ENCODE results near the gene ANOS1. TPM values are rescaled to one million over a fixed set of nuclear protein-coding genes. Genes with fewer than 3 reads are reported as not detected.
"Not testable (repeated sequence)": the region's sequence is repeated elsewhere in the genome, so short reads cannot be mapped to it uniquely, and the experiment has no call there.

Gene ANOS1, protein sequence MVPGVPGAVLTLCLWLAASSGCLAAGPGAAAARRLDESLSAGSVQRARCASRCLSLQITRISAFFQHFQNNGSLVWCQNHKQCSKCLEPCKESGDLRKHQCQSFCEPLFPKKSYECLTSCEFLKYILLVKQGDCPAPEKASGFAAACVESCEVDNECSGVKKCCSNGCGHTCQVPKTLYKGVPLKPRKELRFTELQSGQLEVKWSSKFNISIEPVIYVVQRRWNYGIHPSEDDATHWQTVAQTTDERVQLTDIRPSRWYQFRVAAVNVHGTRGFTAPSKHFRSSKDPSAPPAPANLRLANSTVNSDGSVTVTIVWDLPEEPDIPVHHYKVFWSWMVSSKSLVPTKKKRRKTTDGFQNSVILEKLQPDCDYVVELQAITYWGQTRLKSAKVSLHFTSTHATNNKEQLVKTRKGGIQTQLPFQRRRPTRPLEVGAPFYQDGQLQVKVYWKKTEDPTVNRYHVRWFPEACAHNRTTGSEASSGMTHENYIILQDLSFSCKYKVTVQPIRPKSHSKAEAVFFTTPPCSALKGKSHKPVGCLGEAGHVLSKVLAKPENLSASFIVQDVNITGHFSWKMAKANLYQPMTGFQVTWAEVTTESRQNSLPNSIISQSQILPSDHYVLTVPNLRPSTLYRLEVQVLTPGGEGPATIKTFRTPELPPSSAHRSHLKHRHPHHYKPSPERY
- total RNA-seq (2022) (0.81 and 0.91 TPM in 2 replicates), Bru-seq, nascent RNA (percentile 19 among the genes with signal in this experiment), BruChase-seq, experiment 1, labeled RNA remaining after a 2-hour chase (percentile 24 among the genes with signal in this experiment), BruChase-seq, experiment 2, labeled RNA remaining after a 6-hour chase (percentile 24 among the genes with signal in this experiment)
- long read RNA-seq, partial matches to known transcripts, result 0 of 2 reads
- long read RNA-seq, other reads (novel, unspliced or antisense), result 2 of 2 reads

DNA sequence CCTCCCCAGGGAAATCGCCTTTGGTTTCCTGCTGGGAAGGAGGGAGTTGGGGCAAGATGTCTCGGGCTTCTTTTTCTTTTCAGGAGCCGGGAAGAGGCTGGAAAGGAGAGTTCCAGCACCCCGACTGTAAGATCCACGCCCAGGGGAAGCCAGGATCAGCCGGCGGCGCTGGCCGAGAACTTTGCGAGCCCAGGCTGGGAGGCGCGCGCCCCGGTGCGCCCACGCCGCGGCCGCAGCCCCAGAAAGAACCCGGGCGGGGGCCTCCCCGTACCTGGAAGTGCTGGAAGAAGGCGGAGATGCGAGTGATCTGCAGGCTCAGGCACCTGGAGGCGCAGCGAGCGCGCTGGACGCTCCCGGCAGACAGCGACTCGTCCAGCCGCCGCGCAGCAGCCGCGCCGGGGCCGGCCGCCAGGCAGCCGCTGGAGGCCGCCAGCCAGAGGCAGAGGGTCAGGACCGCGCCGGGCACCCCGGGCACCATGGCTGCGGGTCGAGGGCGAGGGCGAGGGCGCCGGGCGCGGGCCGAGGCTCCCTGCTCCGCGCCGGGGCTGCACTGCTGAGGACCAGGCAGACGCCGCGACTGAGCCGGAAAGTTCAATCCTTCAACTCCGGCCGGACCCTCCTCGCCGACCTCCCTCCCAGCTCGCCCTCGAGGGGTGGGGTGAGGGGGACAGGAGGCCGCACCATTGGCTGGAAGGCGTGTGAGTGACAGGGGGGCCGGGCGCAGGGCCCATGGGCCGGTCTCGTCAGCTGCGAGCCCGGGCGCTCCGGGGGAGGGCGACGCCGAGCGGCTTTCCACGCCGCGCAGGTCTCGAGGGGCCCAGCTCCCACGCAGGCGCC lies at the start of gene ANOS1:
TSS of gene ANOS1 (minus strand) at position 579 of the 837 bp plus-strand sequence. CDS start at position 478, 101 bp downstream.
- H3K36me3 Mint-ChIP-seq (ENCODE audit: insufficient read depth, unreplicated experiment), result no peaks in the 10 kb centered on the region
- H3K4me1 Mint-ChIP-seq (ENCODE audit: low read depth, unreplicated experiment), result no peaks in the 10 kb centered on the region
- no TSS peak for BruUV-seq (replicated peaks)
- ChIA-PET CTCF (no interaction called here), POLR2A (no interaction called here)
- intact Hi-C loops (cut with micrococcal nuclease; ENCODE audit: unreplicated experiment), result no loop called here
- Histone ChIP-seq H3K4me1 (no peaks in the 10 kb centered on the region), H3K27me3 (replicated peaks; ENCODE audit: control insufficient read depth, insufficient read depth, low read length) (no peaks in the 10 kb centered on the region), H3K36me3 (ENCODE audit: control insufficient read depth, insufficient read depth, low read length) (no peaks in the 10 kb centered on the region), H3K4me3 (ENCODE audit: low read depth, low read length) (peak within 1 kb of the TSS; percentile 46), H3K9me3 (no peaks in the 10 kb centered on the region)
- peak within 1 kb of the TSS; percentile 42 for H3K4me3 Mint-ChIP-seq (ENCODE audit: unreplicated experiment)
- no peak within 1 kb of the TSS for H3K27ac Mint-ChIP-seq (ENCODE audit: unreplicated experiment)
- peak; percentile 49 to 59 for DNase-seq
- TF ChIP-seq, protein P1, sequence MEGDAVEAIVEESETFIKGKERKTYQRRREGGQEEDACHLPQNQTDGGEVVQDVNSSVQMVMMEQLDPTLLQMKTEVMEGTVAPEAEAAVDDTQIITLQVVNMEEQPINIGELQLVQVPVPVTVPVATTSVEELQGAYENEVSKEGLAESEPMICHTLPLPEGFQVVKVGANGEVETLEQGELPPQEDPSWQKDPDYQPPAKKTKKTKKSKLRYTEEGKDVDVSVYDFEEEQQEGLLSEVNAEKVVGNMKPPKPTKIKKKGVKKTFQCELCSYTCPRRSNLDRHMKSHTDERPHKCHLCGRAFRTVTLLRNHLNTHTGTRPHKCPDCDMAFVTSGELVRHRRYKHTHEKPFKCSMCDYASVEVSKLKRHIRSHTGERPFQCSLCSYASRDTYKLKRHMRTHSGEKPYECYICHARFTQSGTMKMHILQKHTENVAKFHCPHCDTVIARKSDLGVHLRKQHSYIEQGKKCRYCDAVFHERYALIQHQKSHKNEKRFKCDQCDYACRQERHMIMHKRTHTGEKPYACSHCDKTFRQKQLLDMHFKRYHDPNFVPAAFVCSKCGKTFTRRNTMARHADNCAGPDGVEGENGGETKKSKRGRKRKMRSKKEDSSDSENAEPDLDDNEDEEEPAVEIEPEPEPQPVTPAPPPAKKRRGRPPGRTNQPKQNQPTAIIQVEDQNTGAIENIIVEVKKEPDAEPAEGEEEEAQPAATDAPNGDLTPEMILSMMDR (IDR thresholded peaks at IDR 0.05; ENCODE audit: insufficient read depth in 1 of 2, low read depth in 1 of 2, low read length in 1 of 2, severe bottlenecking in 1 of 2, unreplicated experiment in 1 of 2), result no peak
- H3K27me3 Mint-ChIP-seq (ENCODE audit: insufficient read depth, unreplicated experiment), result peaks cover 7% of the 10 kb centered on the region
- H3K9me3 Mint-ChIP-seq (ENCODE audit: unreplicated experiment), result no peaks in the 10 kb centered on the region

DNA sequence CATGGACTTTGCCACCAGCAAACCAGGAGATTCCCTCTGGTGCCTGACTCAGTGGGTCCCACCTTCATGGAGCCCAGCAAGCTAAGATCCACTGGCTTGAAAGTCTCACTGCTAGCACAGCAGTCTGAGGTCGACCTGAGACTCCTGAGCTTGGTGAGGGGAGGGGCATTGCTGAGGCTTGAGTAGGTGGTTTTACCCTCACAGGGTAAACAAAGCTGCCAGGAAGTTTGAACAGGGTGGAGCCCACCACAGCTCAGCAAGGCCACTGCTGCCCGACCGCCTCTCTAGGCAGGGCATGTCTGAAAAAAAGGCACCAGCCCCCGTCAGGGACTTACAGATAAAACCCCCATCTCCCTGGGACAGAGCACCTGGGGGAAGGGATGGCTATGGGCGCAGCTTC lies 41.2 kb upstream of the ANOS1 start:
- no peak overlapping the region for H3K4me3 Mint-ChIP-seq (ENCODE audit: unreplicated experiment)
- Histone ChIP-seq H3K36me3 (ENCODE audit: control insufficient read depth, insufficient read depth, low read length) (no peaks in the 10 kb centered on the region), H3K4me3 (ENCODE audit: low read depth, low read length) (no peak overlapping the region), H3K27me3 (replicated peaks; ENCODE audit: control insufficient read depth, insufficient read depth, low read length) (no peaks in the 10 kb centered on the region), H3K4me1 (no peaks in the 10 kb centered on the region), H3K9me3 (no peaks in the 10 kb centered on the region)
- peaks cover 15% of the 10 kb centered on the region for H3K27me3 Mint-ChIP-seq (ENCODE audit: insufficient read depth, unreplicated experiment)
- no peak overlapping the region for H3K27ac Mint-ChIP-seq (ENCODE audit: unreplicated experiment)
- no TSS peak for BruUV-seq (replicated peaks)
- ChIA-PET POLR2A (no interaction called here), CTCF (no interaction called here)
- intact Hi-C loops (cut with micrococcal nuclease; ENCODE audit: unreplicated experiment), result no loop called here
- TF ChIP-seq, protein P1 (IDR thresholded peaks at IDR 0.05; ENCODE audit: insufficient read depth in 1 of 2, low read depth in 1 of 2, low read length in 1 of 2, severe bottlenecking in 1 of 2, unreplicated experiment in 1 of 2), result no peak
- H3K4me1 Mint-ChIP-seq (ENCODE audit: low read depth, unreplicated experiment), result no peaks in the 10 kb centered on the region
- H3K9me3 Mint-ChIP-seq (ENCODE audit: unreplicated experiment), result no peaks in the 10 kb centered on the region
- H3K36me3 Mint-ChIP-seq (ENCODE audit: insufficient read depth, unreplicated experiment), result no peaks in the 10 kb centered on the region
- no peak for DNase-seq

DNA sequence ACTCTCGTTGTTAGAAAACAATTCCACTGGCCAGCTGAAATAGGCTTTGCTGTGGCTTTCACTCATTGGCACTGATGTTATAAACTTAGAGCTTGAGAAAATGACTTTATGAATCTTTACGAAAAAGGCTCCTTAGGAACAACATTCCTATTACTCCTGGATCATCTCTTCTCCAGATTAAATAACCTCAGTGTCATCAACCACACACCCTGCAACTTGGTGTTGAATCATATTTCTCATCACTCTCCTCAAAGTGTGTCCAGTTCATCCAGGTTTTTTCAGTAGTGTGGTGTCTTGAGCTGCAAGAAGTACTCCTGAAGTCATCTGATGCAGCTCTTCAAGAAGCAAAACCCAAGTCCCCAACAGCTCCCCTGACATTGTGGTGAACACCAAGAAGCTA lies 28.1 kb upstream of the ANOS1 start:
- Mint-ChIP-seq H3K9me3 (ENCODE audit: unreplicated experiment) (no peaks in the 10 kb centered on the region), H3K4me1 (ENCODE audit: low read depth, unreplicated experiment) (no peaks in the 10 kb centered on the region), H3K27me3 (ENCODE audit: insufficient read depth, unreplicated experiment) (peaks cover 6% of the 10 kb centered on the region), H3K36me3 (ENCODE audit: insufficient read depth, unreplicated experiment) (no peaks in the 10 kb centered on the region), H3K4me3 (ENCODE audit: unreplicated experiment) (no peak overlapping the region), H3K27ac (ENCODE audit: unreplicated experiment) (no peak overlapping the region)
- no TSS peak for BruUV-seq (replicated peaks)
- no peaks in the 10 kb centered on the region for H3K27me3 ChIP-seq (replicated peaks; ENCODE audit: control insufficient read depth, insufficient read depth, low read length)
- no peaks in the 10 kb centered on the region for H3K9me3 ChIP-seq
- H3K36me3 ChIP-seq (ENCODE audit: control insufficient read depth, insufficient read depth, low read length), result no peaks in the 10 kb centered on the region
- TF ChIP-seq, protein P1 (IDR thresholded peaks at IDR 0.05; ENCODE audit: insufficient read depth in 1 of 2, low read depth in 1 of 2, low read length in 1 of 2, severe bottlenecking in 1 of 2, unreplicated experiment in 1 of 2), result no peak
- no peak overlapping the region for H3K4me3 ChIP-seq (ENCODE audit: low read depth, low read length)
- no peak for DNase-seq
- intact Hi-C loops (cut with micrococcal nuclease; ENCODE audit: unreplicated experiment), result no loop called here
- ChIA-PET POLR2A (no interaction called here), CTCF (no interaction called here)
- no peaks in the 10 kb centered on the region for H3K4me1 ChIP-seq

DNA sequence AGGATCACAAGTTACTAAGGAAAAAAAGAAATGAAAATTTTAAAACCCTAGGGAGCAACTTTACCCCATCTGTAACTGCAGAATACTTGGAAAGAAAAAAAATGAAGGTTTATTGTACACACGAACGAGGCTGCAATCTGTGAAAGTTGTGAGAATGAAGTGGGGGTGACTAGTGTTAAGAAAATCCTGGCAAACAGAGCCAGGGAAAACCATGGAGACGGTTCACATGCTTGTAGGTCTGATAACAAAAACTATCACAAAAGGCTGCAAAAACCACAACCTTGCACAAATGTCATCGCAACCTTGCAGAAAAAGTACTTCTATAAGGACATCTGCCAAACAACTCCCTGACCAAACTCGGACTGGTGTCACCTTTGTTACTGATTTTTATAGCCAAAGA lies 26.8 kb upstream of the ANOS1 start:
- H3K27ac Mint-ChIP-seq (ENCODE audit: unreplicated experiment); BruUV-seq (replicated peaks); H3K9me3 ChIP-seq; H3K36me3 ChIP-seq (ENCODE audit: control insufficient read depth, insufficient read depth, low read length); H3K9me3 Mint-ChIP-seq (ENCODE audit: unreplicated experiment); H3K27me3 ChIP-seq (replicated peaks; ENCODE audit: control insufficient read depth, insufficient read depth, low read length); POLR2A ChIA-PET; DNase-seq; H3K4me3 Mint-ChIP-seq (ENCODE audit: unreplicated experiment); CTCF ChIA-PET; H3K36me3 Mint-ChIP-seq (ENCODE audit: insufficient read depth, unreplicated experiment); H3K4me3 ChIP-seq (ENCODE audit: low read depth, low read length); H3K4me1 Mint-ChIP-seq (ENCODE audit: low read depth, unreplicated experiment); intact Hi-C loops (cut with micrococcal nuclease; ENCODE audit: unreplicated experiment); H3K4me1 ChIP-seq: not testable (repeated sequence)
- peaks cover 13% of the 10 kb centered on the region for H3K27me3 Mint-ChIP-seq (ENCODE audit: insufficient read depth, unreplicated experiment)
